ENCODE data around the gene FZD1. TPM values are rescaled to one million over a fixed set of nuclear protein-coding genes. Genes with fewer than 3 reads are reported as not detected.

FZD1 gene
- total RNA-seq (2014; rRNA removed; shearing (Covaris generic)) = 3.1 and 3.4 TPM in 2 replicates
- polyA plus RNA-seq (2015; cell fraction: cytosol; rRNA removed) = 7.2 and 10.0 TPM in 2 replicates
- polyA plus RNA-seq (2015; cell fraction: nucleus; rRNA removed) = 2.5 TPM in 2 replicates

GRCh38 chr7:91264046-91264923, at the start of gene FZD1:
TSS of gene FZD1 (plus strand) at chr7:91264433. CDS start at chr7:91264881, 448 bp downstream.
- DNase-seq (ENCODE audit: low read depth, low spot score) = peak; percentile 99
- in situ Hi-C loops (cut with HindIII; ENCODE audit: low pct_unique_long_range_greater_than_20kb, low sequenced_read_pairs) = no loop called here

- in situ Hi-C loops (cut with HindIII; ENCODE audit: low pct_unique_long_range_greater_than_20kb, low sequenced_read_pairs) = no loop called here
- no peak for DNase-seq (ENCODE audit: low read depth, low spot score)
Observed at GRCh38 chr7:91226411-91226810, 37.8 kb upstream of the FZD1 start.

DNA sequence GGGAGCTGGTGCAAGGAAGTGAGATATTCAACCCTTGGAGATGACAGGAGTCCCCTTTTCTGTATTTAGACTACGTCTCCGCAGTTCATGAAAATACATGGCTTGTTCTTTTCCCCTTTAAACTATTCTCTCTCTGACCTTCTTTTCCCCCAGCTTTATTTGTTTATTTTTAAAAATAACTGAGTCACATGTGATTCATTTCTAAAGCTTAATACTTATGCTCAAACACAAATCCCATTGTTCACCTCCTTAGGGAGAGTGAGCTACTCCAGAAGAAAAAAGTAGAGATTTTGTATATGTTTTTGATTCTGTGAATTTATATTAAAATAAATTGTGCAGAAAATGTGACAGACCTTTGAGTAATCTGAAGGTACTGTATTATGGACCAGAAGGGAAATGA, 35.9 kb upstream of the FZD1 start:
- in situ Hi-C loops (cut with HindIII; ENCODE audit: low pct_unique_long_range_greater_than_20kb, low sequenced_read_pairs) = no loop called here
- no peak for DNase-seq (ENCODE audit: low read depth, low spot score)

DNA sequence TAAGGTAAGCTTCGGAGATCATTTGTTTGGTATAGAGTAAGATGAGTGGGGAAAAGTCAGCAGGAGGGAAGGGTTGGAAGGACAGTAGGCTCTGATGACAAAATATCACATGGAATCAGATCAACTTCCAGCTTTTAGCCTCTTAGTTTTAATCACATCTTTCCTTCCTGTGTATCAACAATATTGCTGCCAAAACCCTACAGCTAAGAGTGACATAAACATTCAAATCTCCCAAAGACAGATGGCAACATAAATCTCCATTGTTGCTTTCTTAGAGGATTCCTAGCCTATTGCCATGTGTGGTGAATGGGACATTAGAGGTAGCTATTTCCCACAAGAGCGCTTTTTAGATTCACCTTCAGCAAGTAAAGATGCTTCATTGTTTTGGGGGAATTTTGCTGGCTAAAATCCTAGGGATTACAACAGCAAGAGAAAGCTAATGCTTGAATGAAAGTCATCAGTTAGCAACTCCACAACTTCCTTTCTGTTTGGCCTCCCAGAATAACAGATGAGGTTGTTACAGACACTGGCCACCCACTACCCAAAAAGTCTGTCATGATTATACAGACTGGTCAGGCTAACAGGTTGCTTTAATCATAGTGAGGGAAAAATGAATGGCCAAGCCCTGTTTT, 35.2 kb upstream of the FZD1 start:
- DNase-seq (ENCODE audit: low read depth, low spot score) = no peak
- in situ Hi-C loops (cut with HindIII; ENCODE audit: low pct_unique_long_range_greater_than_20kb, low sequenced_read_pairs) = no loop called here

GRCh38 chr7:91230100-91230499, 34.1 kb upstream of the FZD1 start:
- DNase-seq (ENCODE audit: low read depth, low spot score) = no peak
- in situ Hi-C loops (cut with HindIII; ENCODE audit: low pct_unique_long_range_greater_than_20kb, low sequenced_read_pairs) = no loop called here

DNA sequence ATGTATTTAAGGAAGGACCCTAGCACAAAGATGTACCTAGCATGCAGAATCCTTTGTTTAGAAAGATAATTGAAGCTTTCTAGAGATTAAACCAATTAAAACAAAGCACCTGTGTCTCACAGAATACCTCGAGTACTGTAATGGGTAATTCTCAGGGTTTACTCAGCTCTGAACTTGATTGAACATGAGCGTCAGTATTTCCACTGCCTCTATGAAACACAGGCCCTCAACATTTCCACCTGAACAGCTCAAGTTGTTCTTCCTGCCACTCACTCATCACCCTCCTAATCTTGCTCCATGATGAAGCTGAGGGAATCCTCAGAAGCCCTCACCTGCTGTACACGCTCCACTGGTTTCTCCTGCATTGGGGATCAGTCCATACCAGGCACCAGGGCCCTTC, 33.7 kb upstream of the FZD1 start:
- in situ Hi-C loops (cut with HindIII; ENCODE audit: low pct_unique_long_range_greater_than_20kb, low sequenced_read_pairs) = no loop called here

GRCh38 chr7:91233212-91233611, 31.0 kb upstream of the FZD1 start:
- in situ Hi-C loops (cut with HindIII; ENCODE audit: low pct_unique_long_range_greater_than_20kb, low sequenced_read_pairs) = no loop called here
- no peak for DNase-seq (ENCODE audit: low read depth, low spot score)

More for the DNA sequence above, 33.7 kb upstream of the FZD1 start:
- no peak for DNase-seq (ENCODE audit: low read depth, low spot score)

GRCh38 chr7:91235211-91235832, 28.9 kb upstream of the FZD1 start:
- DNase-seq (ENCODE audit: low read depth, low spot score) = no peak
- in situ Hi-C loops (cut with HindIII; ENCODE audit: low pct_unique_long_range_greater_than_20kb, low sequenced_read_pairs) = no loop called here

GRCh38 chr7:91239171-91239604, 25.0 kb upstream of the FZD1 start:
- in situ Hi-C loops (cut with HindIII; ENCODE audit: low pct_unique_long_range_greater_than_20kb, low sequenced_read_pairs) = no loop called here
- DNase-seq (ENCODE audit: low read depth, low spot score) = peak; percentile 24

DNA sequence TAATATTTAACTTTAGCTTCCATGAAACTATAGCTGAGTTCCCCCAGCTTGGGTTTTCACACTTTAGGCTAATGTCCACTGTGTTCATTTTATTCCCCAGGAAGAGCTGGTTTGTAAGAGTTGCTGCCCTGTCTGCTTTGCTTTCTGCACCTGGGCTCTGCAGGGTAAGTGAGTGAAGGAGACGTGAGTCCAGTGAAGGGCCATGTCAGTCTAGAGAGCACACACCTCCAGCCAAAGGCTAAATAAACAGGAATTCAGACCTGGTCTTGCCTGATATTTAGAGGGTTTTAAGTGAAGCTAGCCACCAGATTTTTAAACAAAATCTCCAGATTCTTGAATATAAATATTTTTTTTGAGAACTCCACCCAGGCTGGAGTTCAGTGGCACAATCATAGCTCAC, 24.5 kb upstream of the FZD1 start:
- in situ Hi-C loops (cut with HindIII; ENCODE audit: low pct_unique_long_range_greater_than_20kb, low sequenced_read_pairs) = no loop called here
- no peak for DNase-seq (ENCODE audit: low read depth, low spot score)

DNA sequence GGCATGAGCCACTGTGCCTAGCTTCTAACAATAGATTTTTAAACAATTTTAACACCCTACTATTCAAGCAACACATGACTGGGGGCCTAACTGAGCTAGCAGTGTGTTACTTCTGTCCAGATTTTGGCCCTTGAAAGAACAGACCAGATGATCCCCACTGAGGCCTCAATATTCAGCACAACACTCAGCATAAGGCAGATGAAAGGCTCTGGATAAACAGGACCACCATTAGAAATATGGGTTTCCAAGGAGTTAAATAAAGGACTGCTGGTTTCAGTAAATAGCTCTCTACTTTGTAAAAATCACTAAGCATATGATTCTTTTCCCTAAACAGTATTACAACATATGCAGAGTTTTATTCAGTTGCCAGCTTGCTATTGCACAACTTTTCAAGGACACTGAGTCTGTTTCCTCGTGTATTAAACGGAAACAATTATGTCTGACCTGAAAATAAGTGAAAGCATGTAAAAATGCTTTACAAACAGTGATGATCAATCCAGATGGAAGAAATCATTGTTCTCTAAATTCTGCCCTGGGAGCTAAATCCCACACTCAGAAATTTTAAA, 23.8 kb upstream of the FZD1 start:
- no peak for DNase-seq (ENCODE audit: low read depth, low spot score)
- in situ Hi-C loops (cut with HindIII; ENCODE audit: low pct_unique_long_range_greater_than_20kb, low sequenced_read_pairs) = no loop called here

DNA sequence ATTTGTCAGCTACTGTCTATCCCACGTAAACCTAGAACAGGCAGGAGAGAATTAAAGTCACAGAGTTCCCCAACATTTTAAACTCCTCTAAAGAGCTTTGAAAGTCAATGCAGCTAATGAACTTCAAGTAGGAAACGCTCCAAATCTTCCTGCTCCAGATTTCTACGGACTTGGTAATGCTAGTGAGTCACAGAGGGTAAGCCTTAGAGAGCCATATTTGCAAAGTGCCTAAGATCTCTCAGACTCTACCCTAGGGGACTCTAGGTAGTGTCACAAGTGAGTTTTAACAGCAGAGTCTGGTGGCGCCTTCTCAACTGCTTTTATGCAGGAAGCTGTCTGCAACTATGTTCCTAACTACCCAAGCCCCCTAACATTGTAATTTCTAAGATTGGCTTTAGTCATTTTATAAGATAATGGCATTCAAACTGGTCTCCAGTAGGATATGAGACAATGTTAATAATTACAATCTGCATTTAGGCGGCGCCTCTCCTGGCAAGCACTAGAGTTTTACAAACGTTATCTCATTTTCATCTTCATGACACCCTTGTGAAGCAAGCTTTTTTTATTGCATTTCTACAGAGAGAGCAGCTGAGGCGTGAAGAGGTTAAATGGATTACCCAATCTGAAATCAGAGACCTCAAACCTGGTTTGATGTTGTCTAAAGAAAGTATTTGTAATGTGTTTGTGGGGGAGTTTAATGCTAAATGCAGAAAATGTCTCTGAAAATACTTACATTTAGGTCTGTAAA, 22.0 kb upstream of the FZD1 start:
- no peak for DNase-seq (ENCODE audit: low read depth, low spot score)
- in situ Hi-C loops (cut with HindIII; ENCODE audit: low pct_unique_long_range_greater_than_20kb, low sequenced_read_pairs) = no loop called here

- no peak for DNase-seq (ENCODE audit: low read depth, low spot score)
- in situ Hi-C loops (cut with HindIII; ENCODE audit: low pct_unique_long_range_greater_than_20kb, low sequenced_read_pairs) = no loop called here
Observed at GRCh38 chr7:91243591-91244301, 20.5 kb upstream of the FZD1 start.

GRCh38 chr7:91247500-91247899, 16.7 kb upstream of the FZD1 start:
- peak; percentile 42 for DNase-seq (ENCODE audit: low read depth, low spot score)
- in situ Hi-C loops (cut with HindIII; ENCODE audit: low pct_unique_long_range_greater_than_20kb, low sequenced_read_pairs) = no loop called here

GRCh38 chr7:91248996-91249395, 15.2 kb upstream of the FZD1 start:
- in situ Hi-C loops (cut with HindIII; ENCODE audit: low pct_unique_long_range_greater_than_20kb, low sequenced_read_pairs) = no loop called here

GRCh38 chr7:91249506-91250233, 14.6 kb upstream of the FZD1 start:
- no peak for DNase-seq (ENCODE audit: low read depth, low spot score)
- in situ Hi-C loops (cut with HindIII; ENCODE audit: low pct_unique_long_range_greater_than_20kb, low sequenced_read_pairs) = no loop called here

More at GRCh38 chr7:91248996-91249395, 15.2 kb upstream of the FZD1 start:
- DNase-seq (ENCODE audit: low read depth, low spot score) = no peak
